GM18517 (cell line): ENCODE measurements around the gene CD300LG.
"Not testable (repeated sequence)": the region's sequence is repeated elsewhere in the genome, so short reads cannot be mapped to it uniquely, and the experiment has no call there.

Experiments used
- ATAC-seq: cut with Tn5 transposase; IDR thresholded peaks from one replicate; pipeline ENCODE4 v1.9.1; 2021; ENCODE audit warnings: mild to moderate bottlenecking, moderate library complexity; ENCODE audit not compliant: unreplicated experiment

The CD300LG gene, protein sequence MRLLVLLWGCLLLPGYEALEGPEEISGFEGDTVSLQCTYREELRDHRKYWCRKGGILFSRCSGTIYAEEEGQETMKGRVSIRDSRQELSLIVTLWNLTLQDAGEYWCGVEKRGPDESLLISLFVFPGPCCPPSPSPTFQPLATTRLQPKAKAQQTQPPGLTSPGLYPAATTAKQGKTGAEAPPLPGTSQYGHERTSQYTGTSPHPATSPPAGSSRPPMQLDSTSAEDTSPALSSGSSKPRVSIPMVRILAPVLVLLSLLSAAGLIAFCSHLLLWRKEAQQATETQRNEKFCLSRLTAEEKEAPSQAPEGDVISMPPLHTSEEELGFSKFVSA

DNA sequence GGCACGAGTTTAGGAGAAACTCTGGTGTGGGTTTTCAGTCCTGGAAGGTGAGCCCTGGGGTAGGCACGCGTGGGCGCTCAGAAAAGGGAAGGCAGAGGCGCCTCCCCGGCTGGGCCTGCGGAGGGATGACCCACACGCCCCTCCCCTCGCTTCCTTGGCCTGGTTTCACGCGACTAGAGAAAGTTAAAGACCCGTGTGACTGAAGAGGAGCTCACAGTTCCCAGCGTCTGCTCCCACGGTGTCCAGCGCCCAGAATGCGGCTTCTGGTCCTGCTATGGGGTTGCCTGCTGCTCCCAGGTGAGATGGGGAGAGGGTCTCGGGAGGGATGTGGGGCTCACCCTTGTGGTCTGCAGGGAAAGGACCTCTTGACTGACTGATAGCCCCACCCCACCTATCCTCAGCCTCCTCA lies at the start of gene CD300LG:
Gene CD300LG, plus strand, starts transcription at position 214 of the 409 bp plus-strand sequence. Its CDS starts 41 bp downstream, at position 255.
- no peak for ATAC-seq

DNA sequence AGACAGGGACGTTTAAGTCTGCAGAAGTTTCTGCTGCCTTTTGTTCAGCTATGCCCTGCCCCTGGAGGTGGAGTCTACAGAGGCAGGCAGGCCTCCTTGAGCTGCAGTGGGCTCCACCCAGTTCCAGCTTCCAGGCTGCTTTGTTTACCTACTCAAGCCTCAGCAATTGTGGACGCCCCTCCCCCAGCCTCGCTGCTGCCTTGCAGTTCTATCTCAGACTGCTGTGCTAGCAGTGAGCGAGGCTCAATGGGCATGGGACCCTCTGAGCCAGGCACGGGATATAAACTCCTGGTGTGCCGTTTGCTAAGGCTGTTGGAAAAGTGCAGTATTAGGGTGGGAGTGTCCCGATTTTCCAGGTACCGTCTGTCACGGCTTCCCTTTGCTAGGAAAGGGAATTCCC lies 49.0 kb upstream of the CD300LG start:
- ATAC-seq: not testable (repeated sequence)

DNA sequence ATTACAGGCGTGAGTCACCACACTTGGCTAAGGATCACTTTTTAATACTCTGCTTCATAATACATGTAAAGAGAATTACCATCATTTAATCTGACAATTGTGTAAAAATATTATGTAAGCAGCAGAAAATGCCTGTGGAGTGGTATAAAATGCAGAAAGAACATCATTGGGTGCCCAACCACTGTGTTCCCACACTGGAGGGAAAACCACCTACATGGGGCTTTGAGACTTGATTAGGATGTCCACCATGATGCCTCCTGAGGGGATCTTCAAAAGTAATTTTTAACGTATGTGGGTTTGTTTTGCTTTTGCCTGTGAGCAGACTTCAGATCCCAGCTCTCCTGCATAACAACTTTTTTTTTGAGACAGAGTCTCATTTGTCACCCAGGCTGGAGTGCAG lies 47.9 kb upstream of the CD300LG start:
- no peak for ATAC-seq

DNA sequence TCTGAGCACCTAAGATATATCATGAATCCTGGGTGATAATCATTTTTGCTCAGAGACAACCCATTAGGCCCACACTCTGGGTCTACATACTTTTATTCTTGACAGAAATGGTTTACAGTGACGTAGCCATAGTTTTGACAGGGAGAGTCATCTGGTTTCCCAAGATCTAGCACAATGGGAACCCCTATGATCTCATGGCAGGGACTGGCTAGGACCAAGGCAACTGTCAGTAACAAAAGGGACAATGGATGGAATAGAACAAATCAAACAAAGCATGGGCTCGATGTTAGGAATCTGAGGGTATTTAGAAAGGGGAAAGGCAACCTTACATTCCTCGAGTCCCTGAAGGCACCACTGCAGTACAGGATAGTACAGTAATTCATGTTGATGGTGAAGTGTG lies 46.2 kb upstream of the CD300LG start:
- ATAC-seq: no peak

DNA sequence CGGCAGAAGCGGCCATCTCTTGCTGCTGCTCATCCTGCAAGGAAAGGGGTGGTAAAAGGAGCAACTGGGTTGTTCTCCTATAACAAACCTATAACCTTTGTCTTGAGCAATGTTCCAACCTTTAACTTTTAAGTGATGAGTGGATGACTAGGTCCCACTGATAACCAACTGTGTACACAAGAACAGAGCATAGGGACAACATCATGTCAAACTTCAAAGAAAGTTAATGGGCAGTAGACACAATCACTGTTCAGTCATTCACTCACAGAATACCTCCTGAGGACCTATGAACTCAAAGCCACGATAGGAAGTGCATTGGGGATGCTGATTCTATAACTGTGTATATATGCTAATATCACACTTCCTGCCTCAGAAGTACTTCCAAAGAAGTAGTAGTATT lies 45.1 kb upstream of the CD300LG start:
- no peak for ATAC-seq

DNA sequence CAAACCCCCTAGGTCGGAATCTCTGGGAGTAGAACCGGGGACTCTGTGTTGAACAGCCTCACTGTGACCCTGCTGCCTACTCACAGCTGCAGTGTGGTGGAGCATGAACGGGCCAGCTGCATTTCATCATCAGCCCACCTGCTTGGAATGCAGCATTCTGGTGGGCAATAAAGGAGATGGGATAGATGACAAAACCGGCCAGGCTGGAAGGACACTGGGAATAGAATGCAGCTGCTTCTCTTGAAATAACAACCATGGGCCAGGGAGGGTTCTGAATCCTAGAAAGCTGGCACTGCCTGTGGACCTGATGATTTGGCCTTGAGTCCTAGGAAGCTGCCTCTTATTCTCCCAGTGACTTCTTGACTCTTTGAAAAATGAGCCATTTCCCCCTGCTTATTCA lies 43.2 kb upstream of the CD300LG start:
- no peak for ATAC-seq

DNA sequence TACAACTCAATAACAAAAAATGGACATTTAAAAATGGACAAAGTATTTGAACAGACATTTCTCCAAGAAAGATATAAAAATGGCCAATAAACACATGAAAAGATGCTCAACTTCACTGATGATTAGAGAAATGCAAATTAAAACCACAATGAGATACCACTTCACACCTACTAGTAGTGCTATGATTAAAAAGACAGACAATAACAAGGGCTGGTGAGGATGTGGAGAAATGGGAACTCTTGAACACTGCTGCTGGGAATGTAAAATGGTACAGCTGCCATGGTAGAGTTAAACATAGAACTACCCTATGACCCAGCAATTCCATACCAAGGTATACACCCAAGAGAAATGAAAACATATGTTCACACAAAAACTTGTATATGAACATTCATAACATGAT lies 41.9 kb upstream of the CD300LG start:
- ATAC-seq: no peak

DNA sequence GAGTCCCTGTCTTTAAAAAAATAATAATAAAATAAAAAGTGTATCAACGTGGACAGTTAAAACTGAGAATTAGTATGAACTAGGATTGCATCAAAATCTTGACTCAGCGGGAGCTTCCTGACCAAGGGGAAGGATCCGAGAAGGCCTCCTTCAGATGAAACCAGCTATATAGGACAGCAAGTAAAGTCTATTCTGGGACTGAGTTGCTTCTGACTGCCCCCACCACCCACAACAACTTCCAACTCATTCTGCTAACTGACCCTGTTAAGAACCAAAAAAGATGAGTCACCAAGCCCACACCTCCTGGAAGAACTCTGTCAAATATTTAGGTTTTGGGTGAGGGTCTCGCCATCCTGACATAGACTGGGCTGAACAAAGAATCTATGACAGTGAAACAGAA lies 38.9 kb upstream of the CD300LG start:
- ATAC-seq: no peak

DNA sequence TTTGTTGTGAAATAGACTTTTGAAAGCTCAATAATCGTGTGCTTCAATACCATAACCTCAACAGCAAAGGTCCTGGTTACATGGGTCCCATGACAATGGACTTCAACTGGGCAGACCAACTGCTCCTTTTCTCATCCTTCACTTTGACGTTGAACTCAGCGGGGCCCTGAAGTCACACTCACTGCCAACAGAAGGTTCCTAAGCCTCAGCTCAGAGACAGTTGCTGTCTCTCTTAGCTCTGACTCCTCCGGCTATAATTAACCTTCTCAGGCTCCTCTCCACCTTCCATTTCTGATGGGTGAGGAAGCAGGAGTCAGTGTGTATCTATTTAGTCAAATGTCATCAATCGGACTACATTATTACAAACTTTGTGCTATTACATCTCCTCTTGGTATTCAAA lies 37.9 kb upstream of the CD300LG start:
- no peak for ATAC-seq

DNA sequence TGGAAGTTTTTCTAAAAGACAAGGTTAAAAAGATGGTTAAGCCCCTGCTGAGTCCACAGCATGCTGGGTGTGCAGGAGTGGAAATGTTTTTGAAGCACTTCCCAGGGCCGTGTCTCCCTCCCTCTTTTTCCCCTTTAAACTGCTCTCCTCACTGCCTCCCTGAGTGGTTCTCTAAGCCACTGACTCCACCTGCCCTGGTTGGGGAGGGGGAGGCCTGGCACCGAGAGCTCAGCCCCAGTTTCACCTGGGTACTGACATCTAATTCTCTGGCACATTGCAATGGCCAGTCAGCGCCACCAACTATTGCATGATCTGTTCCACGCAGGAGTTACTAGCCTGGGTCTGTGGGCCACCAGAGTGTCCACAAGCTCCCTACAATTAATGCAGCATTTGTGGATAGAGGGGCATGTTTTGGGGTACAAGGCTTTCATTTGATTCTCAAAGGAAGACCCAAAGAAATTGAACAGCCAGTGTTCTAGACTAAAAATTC lies 36.7 kb upstream of the CD300LG start:
- no peak for ATAC-seq

DNA sequence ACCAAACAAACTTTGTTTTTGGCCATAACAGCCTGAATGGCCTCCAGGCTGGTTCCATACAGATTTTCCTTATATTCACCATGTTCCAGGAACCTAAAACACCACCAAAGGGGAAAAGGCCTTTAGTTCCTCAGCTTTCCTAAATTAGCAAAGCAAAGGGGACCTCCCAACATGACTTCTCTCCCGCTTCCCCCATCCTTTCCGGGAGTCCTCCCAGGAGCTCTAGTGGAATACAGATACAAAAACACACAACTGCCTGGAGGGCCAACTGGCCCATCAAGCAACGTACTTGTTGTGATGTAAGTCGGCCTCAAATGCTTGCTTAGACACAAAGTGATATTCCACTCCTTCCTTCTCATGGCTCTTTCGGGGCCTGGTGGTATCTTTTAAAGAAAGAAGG lies 36.2 kb upstream of the CD300LG start:
- ATAC-seq: no peak

DNA sequence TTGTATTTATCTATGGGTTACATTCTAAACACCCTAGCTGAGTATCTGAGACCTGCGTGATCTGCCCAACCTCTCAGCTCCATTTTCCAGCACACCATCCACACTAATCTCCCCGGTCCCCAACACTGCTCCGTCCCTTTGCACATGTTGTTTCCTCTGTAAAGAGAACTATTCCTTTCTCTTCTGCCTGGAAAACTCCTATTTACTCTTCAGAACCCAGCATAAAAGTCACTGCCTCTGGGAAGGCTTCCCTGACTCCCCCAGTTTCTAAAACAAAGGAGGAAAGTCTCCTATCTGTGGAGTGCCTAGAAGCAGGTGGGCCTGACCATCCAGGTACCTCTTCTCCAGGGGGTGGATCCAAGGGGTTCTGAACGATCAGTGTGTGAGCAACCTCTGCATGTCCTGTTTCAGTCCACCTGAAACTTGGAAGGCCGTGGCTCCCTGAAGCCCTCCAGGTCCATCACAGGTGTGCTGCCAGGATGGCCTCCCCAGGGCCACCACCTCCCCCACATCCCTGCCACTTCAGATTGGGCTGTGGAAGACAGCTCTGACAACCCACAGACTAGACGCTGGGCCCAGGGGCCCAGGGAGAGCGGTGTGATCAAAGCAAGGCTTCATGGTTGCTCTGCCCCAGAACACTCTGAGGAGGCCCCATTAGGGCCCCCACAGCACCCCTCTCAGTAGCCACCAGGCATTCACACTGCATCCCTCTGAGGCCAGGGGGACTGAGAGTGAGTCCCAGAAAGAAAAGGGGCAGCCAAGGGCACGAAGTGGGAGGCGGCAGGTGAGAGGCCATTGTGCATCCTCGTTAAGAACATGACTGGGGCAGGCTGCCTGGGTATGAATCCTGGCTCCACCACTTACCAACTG lies 34.3 kb upstream of the CD300LG start:
- ATAC-seq: no peak

DNA sequence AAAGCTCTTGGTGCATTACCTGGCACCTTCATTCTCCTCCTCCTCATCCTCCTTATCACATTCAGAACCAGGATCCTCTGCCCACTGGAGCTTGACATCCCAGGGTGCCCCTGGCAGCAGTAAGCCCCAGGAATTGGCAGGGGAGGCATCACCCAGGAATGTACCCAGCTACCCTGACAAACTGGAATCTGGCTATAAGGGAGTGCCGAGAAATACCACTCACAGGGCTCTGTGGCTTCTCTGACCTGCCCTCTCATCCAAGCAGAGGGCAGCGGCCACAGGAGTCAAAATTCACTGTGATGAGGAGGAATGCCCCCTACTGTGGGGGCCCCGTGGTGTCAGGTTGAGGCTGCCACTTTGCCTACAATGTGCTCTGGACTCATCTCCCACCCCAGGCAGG lies 33.6 kb upstream of the CD300LG start:
- ATAC-seq: no peak

DNA sequence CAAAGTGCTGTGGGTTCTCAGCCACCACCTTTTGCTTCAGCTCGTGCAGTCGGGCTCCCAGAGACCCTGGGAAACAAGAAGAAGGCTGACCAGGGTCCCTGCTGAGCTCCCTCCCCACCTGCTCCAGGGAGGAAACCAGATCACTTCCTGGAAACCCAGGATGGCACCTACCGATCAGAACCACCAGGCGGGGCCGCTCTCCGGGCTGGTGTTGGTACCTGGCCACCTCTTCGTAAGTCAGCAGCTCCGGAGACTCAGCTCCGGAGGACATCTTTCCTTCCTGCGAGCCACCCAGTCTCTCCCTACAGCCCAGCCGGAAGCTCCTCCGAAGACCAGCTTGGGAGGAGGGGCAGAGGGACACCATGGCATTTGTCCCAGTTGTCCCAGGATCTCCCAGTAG lies 33.0 kb upstream of the CD300LG start:
- no peak for ATAC-seq

DNA sequence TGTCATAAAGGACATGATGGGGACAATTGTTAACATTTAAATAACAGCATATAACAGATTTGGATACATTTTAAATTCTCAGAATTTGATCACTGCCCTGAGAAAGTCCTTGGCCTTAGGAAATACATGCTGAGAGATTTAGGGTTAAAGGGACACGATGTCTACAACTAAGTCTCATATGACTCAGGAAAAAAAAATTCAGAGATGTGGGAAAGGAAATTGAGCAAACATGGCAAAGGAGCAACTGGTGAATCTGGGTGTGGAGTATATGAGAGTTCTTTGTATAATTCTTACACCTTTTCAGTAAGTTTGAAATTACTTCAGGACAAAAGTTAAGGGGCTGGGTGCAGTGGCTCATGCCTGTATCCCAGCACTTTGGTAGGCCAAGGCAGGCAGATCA lies 32.3 kb upstream of the CD300LG start:
- ATAC-seq: no peak

DNA sequence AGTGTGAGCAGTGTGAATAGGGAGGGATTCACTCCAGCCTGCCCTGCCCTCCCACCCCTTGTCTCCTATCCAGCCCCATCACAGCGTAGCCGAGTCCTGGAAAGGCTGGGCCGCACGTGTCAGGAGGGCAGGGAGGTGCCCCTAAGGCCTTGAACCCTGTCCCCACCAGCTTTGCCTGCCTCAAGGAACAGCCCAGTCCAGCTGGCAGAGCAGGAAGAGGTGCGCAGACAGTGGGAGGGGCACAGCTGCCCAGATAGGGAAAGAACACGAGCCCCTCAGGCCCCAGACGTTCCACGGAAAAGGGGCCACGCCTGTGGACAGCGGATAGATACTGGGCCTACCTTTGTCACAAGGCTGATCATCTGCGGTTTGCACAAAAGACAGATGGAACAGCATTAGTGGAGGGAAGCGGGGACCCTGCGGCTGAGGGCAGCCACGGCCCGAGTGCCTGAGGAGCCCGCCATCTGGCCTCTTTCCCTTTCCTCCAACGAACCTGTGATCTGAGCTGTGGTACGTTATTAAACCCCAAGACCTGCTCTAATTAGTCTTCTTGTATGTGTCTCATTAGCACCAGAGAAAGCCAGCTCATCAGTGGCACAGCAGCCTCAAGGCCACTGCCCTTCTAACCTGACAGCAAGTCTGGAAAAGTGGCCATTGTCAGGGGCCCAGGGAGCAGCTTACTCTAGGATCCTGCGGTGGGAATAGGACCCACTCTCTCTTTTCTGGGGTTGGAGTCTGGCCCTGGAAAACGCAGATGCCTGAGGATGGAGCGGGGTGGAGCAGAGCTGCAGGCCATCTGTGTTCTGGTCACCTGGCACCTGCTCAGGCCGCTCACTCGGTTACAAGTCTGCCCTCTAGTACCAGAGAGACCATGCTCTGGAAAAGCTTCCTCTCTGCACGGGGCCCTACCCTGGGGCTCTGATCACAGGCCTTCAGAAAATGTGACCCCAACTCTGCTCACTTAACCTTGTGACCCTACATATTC lies 30.3 kb upstream of the CD300LG start:
- no peak for ATAC-seq

DNA sequence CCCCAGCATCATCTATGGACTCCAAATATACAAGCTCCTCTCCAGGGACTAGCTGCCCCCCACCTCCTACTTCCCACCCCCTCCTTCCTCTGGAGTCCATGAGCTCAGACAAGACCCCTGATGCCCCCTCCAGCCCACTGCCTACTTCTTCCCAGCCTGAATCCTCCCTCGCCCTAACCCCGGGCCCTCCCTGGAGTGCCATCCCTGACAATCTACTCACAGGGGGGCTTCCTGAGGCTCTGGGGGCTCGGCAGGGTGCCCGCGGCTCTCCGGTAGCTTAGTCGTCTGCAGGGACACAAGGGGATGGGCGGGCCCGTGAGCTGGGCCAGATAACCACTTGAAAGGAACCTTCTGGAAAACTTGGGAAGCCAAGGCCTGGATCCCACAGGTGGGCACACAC lies 29.1 kb upstream of the CD300LG start:
- no peak for ATAC-seq

DNA sequence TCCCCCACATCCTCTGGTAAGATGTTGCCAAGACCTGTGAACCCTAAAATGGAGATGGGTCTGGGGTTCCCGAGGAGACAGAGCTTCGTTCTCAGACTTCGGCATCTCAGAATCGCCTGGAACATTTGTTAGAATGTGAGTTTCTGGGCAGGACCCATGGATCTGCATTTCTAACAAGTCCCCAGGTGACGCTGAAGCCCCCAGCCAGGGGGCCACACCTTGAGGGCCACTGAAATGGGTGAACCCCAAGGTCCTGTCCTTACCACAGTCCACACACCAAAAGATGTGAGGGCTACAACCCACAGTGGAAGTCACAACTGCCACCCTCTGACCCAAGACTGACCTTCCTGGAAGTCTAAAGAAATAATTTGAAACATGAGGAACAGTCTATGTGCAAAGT lies 28.0 kb upstream of the CD300LG start:
- ATAC-seq: no peak

DNA sequence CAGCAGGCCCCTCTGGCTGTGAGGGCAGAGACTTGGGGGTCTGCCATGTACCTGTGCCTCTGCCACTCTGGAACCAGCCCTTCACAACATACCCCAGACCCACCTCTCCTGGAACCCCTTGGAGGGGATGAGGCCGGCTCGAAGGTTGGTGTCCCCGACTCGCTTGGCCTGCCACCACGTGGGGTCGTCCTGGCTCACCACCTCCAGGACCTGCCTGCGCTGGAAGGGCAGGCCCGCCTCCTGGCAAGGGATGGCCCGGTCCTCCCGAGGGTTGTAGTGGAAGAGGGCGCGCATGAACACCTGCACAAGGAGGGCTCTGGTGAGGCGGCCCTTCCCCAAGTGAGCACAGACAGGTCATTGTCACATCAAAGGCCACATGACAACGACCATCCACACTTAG lies 26.2 kb upstream of the CD300LG start:
- ATAC-seq: no peak

DNA sequence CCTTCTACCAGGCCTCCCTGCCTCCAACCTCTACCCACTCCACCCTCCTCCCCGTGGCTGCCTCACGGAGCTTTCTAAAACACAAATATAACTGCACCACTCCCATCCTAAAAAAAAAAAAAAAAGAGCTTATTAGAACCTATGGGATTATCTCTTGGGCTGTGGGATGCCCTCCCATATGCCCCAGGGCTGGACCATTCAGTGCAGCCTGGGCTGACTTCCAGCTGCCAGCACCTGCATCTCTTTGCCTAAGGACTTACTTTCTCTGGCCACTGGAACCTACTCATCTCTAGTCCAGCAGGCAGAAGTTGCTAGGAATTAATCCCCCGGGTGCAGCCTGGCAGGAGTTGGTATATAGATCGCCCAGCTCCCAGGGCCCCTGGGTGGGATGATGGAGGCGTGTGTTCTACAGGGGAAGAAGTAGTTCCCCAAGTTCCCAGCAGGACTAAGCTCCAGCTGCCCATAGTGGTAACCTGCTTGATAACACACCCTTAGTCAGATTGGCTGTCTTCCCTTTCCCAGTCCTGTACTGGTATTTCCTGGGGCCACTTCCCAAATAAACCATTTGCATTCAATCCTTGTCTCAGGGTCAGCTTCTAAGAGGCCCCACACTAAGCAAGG lies 24.3 kb upstream of the CD300LG start:
- ATAC-seq: no peak
